SU-DHL-6 (cell line): Measurements from ENCODE around the gene SNAP29.
A peak's percentile ranks its signal among the peaks of the same experiment; 100 is the strongest.

Source experiments
- H2AFZ ChIP-seq: fragments of 200-600 bp; sonication (generic); 2 replicates; pipeline ENCODE4 v1.6.1; 2014; ENCODE audit warnings: low read depth, mild to moderate bottlenecking, moderate library complexity, mixed read lengths, antibody characterized with exemption, low read length; ENCODE audit not compliant: severe bottlenecking
- H3F3A ChIP-seq: fragments of 200-600 bp; shearing (Covaris generic); 2 replicates; pipeline ENCODE4 v1.6.0; 2016; ENCODE audit warnings: antibody characterized with exemption, mild to moderate bottlenecking; ENCODE audit not compliant: insufficient read depth
- H3K27ac ChIP-seq: fragments of 200-600 bp; sonication (generic); 2 replicates; pipeline ENCODE4 v1.5.1; 2016; ENCODE audit warnings: low read depth, mild to moderate bottlenecking, low read length, moderate library complexity, mixed read lengths
- H3K27me3 ChIP-seq: fragments of 200-600 bp; sonication (generic), shearing (Covaris generic); 2 replicates; pipeline ENCODE4 v1.6.0; 2014; ENCODE audit warnings: mild to moderate bottlenecking, low read length
- H3K36me3 ChIP-seq: fragments of 200-600 bp; sonication (generic); 2 replicates; pipeline ENCODE4 v1.6.1; 2014; ENCODE audit warnings: mild to moderate bottlenecking, low read length, mixed read lengths
- H3K4me2 ChIP-seq: fragments of 300-600, 200-600 bp; shearing (Covaris generic), sonication (generic); 2 replicates; pipeline ENCODE4 v1.6.0; 2014; ENCODE audit warnings: low read length, low read depth, mild to moderate bottlenecking; ENCODE audit not compliant: poor library complexity, severe bottlenecking
- H3K4me3 ChIP-seq: fragments of 200-600 bp; sonication (generic); 2 replicates; pipeline ENCODE4 v1.5.1; 2014; ENCODE audit warnings: antibody characterized with exemption, low read length, mild to moderate bottlenecking, mixed read lengths; ENCODE audit not compliant: insufficient read depth, poor library complexity, severe bottlenecking
- H3K79me2 ChIP-seq: fragments of 200-600 bp; sonication (generic); 2 replicates; pipeline ENCODE4 v1.6.1; 2014; ENCODE audit warnings: mild to moderate bottlenecking, low read length, moderate library complexity; ENCODE audit not compliant: insufficient read depth
- H3K9ac ChIP-seq: fragments of 200-600 bp; sonication (generic); 2 replicates; pipeline ENCODE4 v1.7.0; 2014; ENCODE audit warnings: mild to moderate bottlenecking, low read length
- H3K9me2 ChIP-seq: fragments of 200-600 bp; sonication (generic); replicated peaks from 2 replicates; pipeline ENCODE4 v1.6.1; 2014; ENCODE audit warnings: low read length; ENCODE audit not compliant: insufficient read depth
- H3K9me3 ChIP-seq: fragments of 200-600 bp; sonication (generic); 2 replicates; pipeline ENCODE4 v1.6.1; 2014; ENCODE audit warnings: low read length, mixed read lengths; ENCODE audit not compliant: insufficient read depth
- H4K20me1 ChIP-seq: fragments of 200-600 bp; sonication (generic); 2 replicates; pipeline ENCODE4 v1.6.1; 2014; ENCODE audit warnings: low read depth, mild to moderate bottlenecking, antibody characterized with exemption, low read length, moderate library complexity, mixed read lengths
- CTCF ChIP-seq: fragments of 200-600 bp; sonication (generic); IDR thresholded peaks from one replicate; pipeline ENCODE4 v1.5.1; 2017; ENCODE audit warnings: antibody characterized with exemption, mild to moderate bottlenecking, low read length, moderate library complexity; ENCODE audit not compliant: insufficient read depth, poor library complexity, severe bottlenecking
- EZH2phosphoT487 ChIP-seq: fragments of 200-600 bp; sonication (generic), shearing (Covaris generic); conservative IDR thresholded peaks from 2 replicates; pipeline ENCODE4 v1.6.1; 2018; ENCODE audit warnings: mild to moderate bottlenecking, antibody characterized with exemption, low read length, moderate library complexity, mixed read lengths

The SNAP29 gene

GRCh38 chr22:20909543-20910303 is 50.9 kb downstream of the SNAP29 start:
- H3K4me3 ChIP-seq: no peak overlapping the region
- H3K4me2 ChIP-seq: no peak overlapping the region
- H3K9me2 ChIP-seq: no peaks in the 10 kb centered on the region
- H4K20me1 ChIP-seq: no peaks in the 10 kb centered on the region
- H3K9me3 ChIP-seq: no peaks in the 10 kb centered on the region
- H2AFZ ChIP-seq: no peak overlapping the region
- TF ChIP-seq EZH2phosphoT487 (no peak), CTCF (no peak)
- H3K9ac ChIP-seq: no peak overlapping the region
- H3K27ac ChIP-seq: no peak overlapping the region
- H3K36me3 ChIP-seq: no peaks in the 10 kb centered on the region
- no peaks in the 10 kb centered on the region for H3K27me3 ChIP-seq
- no peaks in the 10 kb centered on the region for H3F3A ChIP-seq
- H3K79me2 ChIP-seq: no peaks in the 10 kb centered on the region

GRCh38 chr22:20912494-20912893 is 53.7 kb downstream of the SNAP29 start:
- Histone ChIP-seq H3K27ac (no peak overlapping the region), H3K9me3 (no peaks in the 10 kb centered on the region), H2AFZ (no peak overlapping the region), H4K20me1 (no peaks in the 10 kb centered on the region), H3K9me2 (no peaks in the 10 kb centered on the region), H3K9ac (no peak overlapping the region), H3F3A (no peaks in the 10 kb centered on the region), H3K4me2 (no peak overlapping the region), H3K27me3 (no peaks in the 10 kb centered on the region), H3K36me3 (no peaks in the 10 kb centered on the region), H3K79me2 (peaks cover 2% of the 10 kb centered on the region), H3K4me3 (no peak overlapping the region)
- TF ChIP-seq CTCF (no peak), EZH2phosphoT487 (no peak)

GRCh38 chr22:20916916-20917810 is 58.4 kb downstream of the SNAP29 start, which contains the start of gene CRKL:
Gene CRKL (plus strand): TSS chr22:20917407. CDS start chr22:20917935, 528 bp downstream.
- H3K4me3 ChIP-seq: peak within 1 kb of the TSS; percentile 66

More at GRCh38 chr22:20916916-20917810, 58.4 kb downstream of the SNAP29 start, which contains the start of gene CRKL:
- H3K9ac ChIP-seq: peak within 1 kb of the TSS; percentile 95
- H2AFZ ChIP-seq: peak within 1 kb of the TSS; percentile 84
- H3K79me2 ChIP-seq: peaks cover 47% of the 10 kb centered on the region
- peaks cover 6% of the 10 kb centered on the region; the same call in 1 of the 2 replicates for H4K20me1 ChIP-seq
- peak; percentile 49 for TF ChIP-seq CTCF
- no peak for TF ChIP-seq EZH2phosphoT487
- no peaks in the 10 kb centered on the region for H3K36me3 ChIP-seq
- no peaks in the 10 kb centered on the region for H3K27me3 ChIP-seq
- H3K9me3 ChIP-seq: no peaks in the 10 kb centered on the region
- peaks cover 5% of the 10 kb centered on the region; the same call in 1 of the 2 replicates for H3F3A ChIP-seq
- H3K27ac ChIP-seq: peak within 1 kb of the TSS; percentile 69
- H3K9me2 ChIP-seq: no peaks in the 10 kb centered on the region
- peak within 1 kb of the TSS; percentile 95 for H3K4me2 ChIP-seq
